NCI-H526 (cell line): ENCODE results near the gene ZNF69.
"Not testable (repeated sequence)": the region's sequence is repeated elsewhere in the genome, so short reads cannot be mapped to it uniquely, and the experiment has no call there.

Experiments used
- DNase-seq, 2 experiments: peaks; one replicate each; lab custom pipeline; 2025; lab: John Stamatoyannopoulos, UW

The ZNF69 gene

GRCh38 chr19:11894851-11895250 lies 7.3 kb downstream of the ZNF69 start:
- DNase-seq: no peak

- no peak for DNase-seq
Measured at GRCh38 chr19:11902228-11902627, 14.6 kb downstream of the ZNF69 start.

GRCh38 chr19:11905928-11906327 lies 18.3 kb downstream of the ZNF69 start:
- no peak for DNase-seq

- not testable (repeated sequence) for DNase-seq
Measured at GRCh38 chr19:11911937-11912336, 24.4 kb downstream of the ZNF69 start.

- DNase-seq: not testable (repeated sequence)
Measured at GRCh38 chr19:11914417-11915051, 27.0 kb downstream of the ZNF69 start.

- no peak for DNase-seq
Measured at GRCh38 chr19:11921852-11922495, 34.4 kb downstream of the ZNF69 start.

DNA sequence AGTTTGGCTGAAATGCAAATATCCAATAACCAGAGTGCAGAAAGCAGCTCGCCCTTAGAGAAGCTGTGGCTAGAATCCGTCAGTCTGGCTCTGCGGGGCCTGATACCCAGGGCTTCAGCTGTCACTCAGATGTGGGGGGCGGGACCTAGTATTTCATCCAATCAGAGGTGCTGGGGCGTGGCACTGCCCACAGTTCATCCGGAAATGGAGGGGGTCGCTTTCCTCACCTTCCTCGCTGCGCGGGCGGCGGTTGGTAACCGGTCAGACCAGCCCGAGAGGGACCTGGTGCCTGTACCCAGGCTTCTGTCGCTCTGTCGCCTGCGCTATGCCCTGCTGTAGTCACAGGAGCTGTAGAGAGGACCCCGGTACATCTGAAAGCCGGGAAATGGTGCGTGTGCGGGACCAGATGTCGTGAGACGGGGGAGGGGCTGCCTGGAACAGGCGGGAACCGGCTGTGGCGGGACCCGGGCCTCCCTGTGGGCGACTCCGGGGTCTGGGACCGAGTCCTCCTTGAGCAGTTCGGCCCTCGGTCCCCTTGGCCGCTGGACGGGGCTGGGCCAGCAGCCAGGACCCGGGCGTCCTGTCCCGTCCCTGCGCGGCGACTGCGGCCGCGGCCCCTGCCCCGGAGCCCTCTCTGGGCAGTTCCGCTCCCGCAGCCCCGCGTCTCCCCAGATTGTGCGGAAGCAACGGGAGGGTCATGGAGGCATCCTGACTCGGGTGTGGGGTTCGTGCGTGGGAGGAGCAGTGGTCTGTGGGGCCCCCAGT lies 37.5 kb downstream of the ZNF69 start, which contains the start of gene ZNF700:
ZNF700 (plus strand) TSS at position 222 of the 765 bp plus-strand sequence; CDS start at position 326, 104 bp downstream.
- DNase-seq: peak; percentile 92 to 96

DNA sequence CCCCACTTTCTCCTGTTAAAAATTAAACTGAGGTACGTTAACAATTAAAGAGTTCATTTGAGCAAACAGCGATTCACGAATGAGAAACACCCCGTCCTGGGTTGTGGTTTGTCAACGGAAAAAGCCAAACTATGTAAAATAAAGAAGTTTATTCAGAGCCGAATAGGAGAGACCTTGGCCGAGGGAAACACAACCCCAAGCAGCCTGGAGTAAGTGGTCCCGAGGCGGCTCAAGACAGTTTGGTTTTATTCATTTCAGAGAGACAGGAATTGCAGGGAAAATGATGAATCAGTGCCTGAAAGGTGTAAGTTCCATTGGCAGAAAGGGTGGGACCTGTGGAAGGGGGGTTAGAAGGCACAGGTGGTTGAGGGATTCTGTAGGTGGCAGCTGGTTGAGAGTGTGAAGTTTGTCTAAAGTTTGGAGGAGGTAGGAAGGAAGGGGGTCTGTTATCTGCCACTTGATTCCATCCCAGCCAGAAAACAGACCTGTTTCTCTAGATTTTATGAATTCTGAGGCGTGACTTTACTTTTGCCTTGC lies 38.1 kb downstream of the ZNF69 start:
- DNase-seq: not testable (repeated sequence)

DNA sequence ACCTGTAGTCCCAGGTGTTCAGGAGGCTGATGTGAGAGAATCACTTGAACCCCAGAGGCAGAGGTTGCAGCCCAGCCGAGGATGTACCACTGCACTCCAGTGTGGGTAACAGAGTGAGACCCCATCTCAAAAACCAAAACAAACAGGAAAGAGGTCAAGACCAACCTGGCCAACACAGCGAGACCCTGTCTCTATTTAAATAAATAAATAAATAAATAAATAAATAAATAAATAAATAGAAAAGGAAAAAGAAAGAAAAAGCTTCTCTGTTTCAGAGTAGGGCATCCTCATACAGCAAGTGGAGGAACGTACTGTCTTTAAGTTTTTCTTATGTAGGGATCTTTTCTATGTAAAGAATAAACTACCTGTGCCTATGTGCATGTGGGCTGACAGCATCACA lies 39.6 kb downstream of the ZNF69 start:
- DNase-seq: no peak

GRCh38 chr19:11931051-11931450 lies 43.5 kb downstream of the ZNF69 start:
- no peak for DNase-seq

DNA sequence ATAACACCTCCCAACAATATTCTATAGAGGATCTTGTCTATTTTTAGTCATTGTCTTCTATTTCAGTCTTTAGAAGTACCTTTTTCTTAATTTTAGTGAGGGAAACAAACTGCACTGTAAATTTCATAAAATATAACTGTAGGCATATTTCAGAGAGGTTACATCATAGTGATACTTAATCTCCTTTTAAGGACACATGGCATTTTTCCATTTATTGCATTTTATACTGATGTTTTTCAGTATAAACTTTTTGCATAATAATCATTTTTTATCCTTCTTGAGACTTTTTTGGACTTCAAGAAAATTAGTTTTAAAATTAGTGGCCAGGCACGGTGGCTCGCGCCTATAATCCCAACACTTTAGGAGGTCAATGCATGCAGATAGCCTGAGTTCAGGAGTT lies 43.9 kb downstream of the ZNF69 start:
- DNase-seq: no peak

GRCh38 chr19:11935829-11936228 lies 48.2 kb downstream of the ZNF69 start:
- DNase-seq: not testable (repeated sequence)

DNA sequence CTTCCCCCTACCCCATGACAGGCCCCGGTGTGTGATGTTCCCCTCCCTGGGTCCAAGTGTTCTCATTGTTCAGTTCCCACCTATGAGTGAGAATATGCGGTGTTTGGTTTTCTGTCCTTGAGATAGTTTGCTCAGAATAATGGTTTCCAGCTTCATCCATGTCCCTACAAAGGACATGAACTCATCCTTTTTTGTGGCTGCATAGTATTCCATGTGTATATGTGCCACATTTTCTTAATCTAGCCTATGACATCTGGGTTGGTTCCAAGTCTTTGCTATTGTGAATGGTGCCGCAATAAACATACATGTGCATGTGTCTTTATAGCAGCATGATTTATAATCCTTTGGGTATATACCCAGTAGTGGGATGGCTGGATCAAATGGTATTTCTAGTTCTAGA lies 50.8 kb downstream of the ZNF69 start:
- not testable (repeated sequence) for DNase-seq

- not testable (repeated sequence) for DNase-seq
Measured at GRCh38 chr19:11941361-11941887, 53.8 kb downstream of the ZNF69 start.

GRCh38 chr19:11942008-11942842 lies 54.6 kb downstream of the ZNF69 start:
- DNase-seq: no peak

- DNase-seq: no peak
Measured at GRCh38 chr19:11942843-11943108, 55.2 kb downstream of the ZNF69 start.

- no peak for DNase-seq
Measured at GRCh38 chr19:11944656-11945055, 57.1 kb downstream of the ZNF69 start.

DNA sequence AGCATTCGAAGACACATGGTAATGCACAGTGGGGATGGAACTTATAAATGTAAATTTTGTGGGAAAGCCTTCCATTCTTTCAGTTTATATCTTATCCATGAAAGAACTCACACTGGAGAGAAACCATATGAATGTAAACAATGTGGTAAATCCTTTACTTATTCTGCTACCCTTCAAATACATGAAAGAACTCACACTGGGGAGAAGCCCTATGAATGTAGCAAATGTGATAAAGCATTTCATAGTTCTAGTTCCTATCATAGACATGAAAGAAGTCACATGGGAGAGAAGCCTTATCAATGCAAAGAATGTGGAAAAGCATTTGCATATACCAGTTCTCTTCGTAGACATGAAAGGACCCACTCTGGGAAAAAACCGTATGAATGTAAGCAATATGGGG lies 61.1 kb downstream of the ZNF69 start:
- no peak for DNase-seq

- DNase-seq: no peak
Measured at GRCh38 chr19:11949201-11949600, 61.6 kb downstream of the ZNF69 start.

GRCh38 chr19:11949614-11950080 lies 62.1 kb downstream of the ZNF69 start:
- not testable (repeated sequence) for DNase-seq

- DNase-seq: no peak
Measured at GRCh38 chr19:11950312-11950711, 62.7 kb downstream of the ZNF69 start.
